Measurements from ENCODE around the gene ASPSCR1. TPM values are rescaled to one million over a fixed set of nuclear protein-coding genes. Genes with fewer than 3 reads are reported as not detected.

Gene ASPSCR1
- total RNA-seq, 1 experiment from 2014 or later = 59.2 TPM

GRCh38 chr17:81932333-81932983 is 45.0 kb upstream of the ASPSCR1 start:
- Mint-ChIP-seq H3K36me3 (ENCODE audit: insufficient read depth, unreplicated experiment) (peaks cover 53% of the 10 kb centered on the region), H3K27me3 (ENCODE audit: insufficient read depth, unreplicated experiment) (no peaks in the 10 kb centered on the region), H3K27ac (ENCODE audit: unreplicated experiment) (peak overlapping the region; percentile 33), H3K4me3 (ENCODE audit: unreplicated experiment) (peak overlapping the region; percentile 35), H3K4me1 (ENCODE audit: low read depth, unreplicated experiment) (peaks cover 7% of the 10 kb centered on the region), H3K9me3 (ENCODE audit: unreplicated experiment) (no peaks in the 10 kb centered on the region)
- H3K27me3 ChIP-seq (replicated peaks; ENCODE audit: control insufficient read depth, insufficient read depth, low read length) = no peaks in the 10 kb centered on the region
- H3K4me1 ChIP-seq = no peaks in the 10 kb centered on the region; the same call in 1 of the 2 replicates
- POLR2A ChIA-PET = no interaction called here
- CTCF ChIA-PET = interaction anchor here (1.1 kb wide), 1 partner anchor 22 kb away, joined by 3 read pairs; no protein-coding TSS in a partner anchor
- BruUV-seq (replicated peaks) = TSS peak; percentile 19
- DNase-seq = no peak
- no peak overlapping the region for H3K4me3 ChIP-seq (ENCODE audit: low read depth, low read length)
- TF ChIP-seq CTCF (IDR thresholded peaks at IDR 0.05; ENCODE audit: insufficient read depth in 1 of 2, low read depth in 1 of 2, low read length in 1 of 2, severe bottlenecking in 1 of 2, unreplicated experiment in 1 of 2) = no peak
- H3K36me3 ChIP-seq (ENCODE audit: control insufficient read depth, insufficient read depth, low read length) = peaks cover 3% of the 10 kb centered on the region; the same call in 1 of the 2 replicates
- intact Hi-C loops (cut with micrococcal nuclease; ENCODE audit: unreplicated experiment) = no loop called here
- no peaks in the 10 kb centered on the region for H3K9me3 ChIP-seq

DNA sequence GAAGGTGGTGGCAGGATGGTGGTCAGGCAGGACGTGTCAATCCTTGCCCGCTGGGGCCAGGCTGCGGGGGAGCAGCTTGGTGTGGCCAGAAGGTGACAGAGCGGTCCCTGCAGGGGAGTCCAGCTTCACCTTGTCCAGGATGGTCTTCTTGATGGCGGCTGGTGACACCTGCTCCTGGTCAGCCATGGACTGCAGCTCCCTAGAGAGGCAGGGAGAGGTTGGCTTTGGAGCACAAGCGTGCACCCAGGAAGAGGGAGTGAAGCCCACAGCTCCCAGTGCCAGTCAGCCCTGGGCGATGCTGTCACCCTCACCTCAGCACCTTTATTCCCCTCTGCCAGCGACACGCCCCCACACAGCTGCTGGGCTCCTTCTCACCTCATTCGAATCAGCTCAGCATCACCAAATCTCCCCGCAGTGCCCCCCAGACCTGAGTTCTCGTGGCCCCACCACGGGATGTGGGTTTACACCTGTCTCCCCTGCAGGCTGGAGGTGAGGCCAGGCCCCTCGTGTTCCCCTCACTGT is 44.2 kb upstream of the ASPSCR1 start:
- no peak for DNase-seq
- POLR2A ChIA-PET = no interaction called here
- H3K4me3 Mint-ChIP-seq (ENCODE audit: unreplicated experiment) = peak overlapping the region; percentile 35
- peak overlapping the region; percentile 1 for H3K27ac Mint-ChIP-seq (ENCODE audit: unreplicated experiment)
- H3K27me3 Mint-ChIP-seq (ENCODE audit: insufficient read depth, unreplicated experiment) = no peaks in the 10 kb centered on the region
- no TSS peak for BruUV-seq (replicated peaks)
- CTCF ChIA-PET = interaction anchor here (1.1 kb wide), 1 partner anchor 21 kb away, joined by 3 read pairs; no protein-coding TSS in a partner anchor
- TF ChIP-seq CTCF (IDR thresholded peaks at IDR 0.05; ENCODE audit: insufficient read depth in 1 of 2, low read depth in 1 of 2, low read length in 1 of 2, severe bottlenecking in 1 of 2, unreplicated experiment in 1 of 2) = no peak
- peaks cover 61% of the 10 kb centered on the region for H3K36me3 Mint-ChIP-seq (ENCODE audit: insufficient read depth, unreplicated experiment)
- peaks cover 3% of the 10 kb centered on the region; the same call in 1 of the 2 replicates for H3K36me3 ChIP-seq (ENCODE audit: control insufficient read depth, insufficient read depth, low read length)
- H3K4me1 Mint-ChIP-seq (ENCODE audit: low read depth, unreplicated experiment) = peaks cover 12% of the 10 kb centered on the region
- no peaks in the 10 kb centered on the region for H3K27me3 ChIP-seq (replicated peaks; ENCODE audit: control insufficient read depth, insufficient read depth, low read length)
- H3K9me3 ChIP-seq = no peaks in the 10 kb centered on the region
- intact Hi-C loops (cut with micrococcal nuclease; ENCODE audit: unreplicated experiment) = no loop called here
- H3K9me3 Mint-ChIP-seq (ENCODE audit: unreplicated experiment) = no peaks in the 10 kb centered on the region
- no peak overlapping the region for H3K4me3 ChIP-seq (ENCODE audit: low read depth, low read length)
- H3K4me1 ChIP-seq = no peaks in the 10 kb centered on the region; the same call in 1 of the 2 replicates

DNA sequence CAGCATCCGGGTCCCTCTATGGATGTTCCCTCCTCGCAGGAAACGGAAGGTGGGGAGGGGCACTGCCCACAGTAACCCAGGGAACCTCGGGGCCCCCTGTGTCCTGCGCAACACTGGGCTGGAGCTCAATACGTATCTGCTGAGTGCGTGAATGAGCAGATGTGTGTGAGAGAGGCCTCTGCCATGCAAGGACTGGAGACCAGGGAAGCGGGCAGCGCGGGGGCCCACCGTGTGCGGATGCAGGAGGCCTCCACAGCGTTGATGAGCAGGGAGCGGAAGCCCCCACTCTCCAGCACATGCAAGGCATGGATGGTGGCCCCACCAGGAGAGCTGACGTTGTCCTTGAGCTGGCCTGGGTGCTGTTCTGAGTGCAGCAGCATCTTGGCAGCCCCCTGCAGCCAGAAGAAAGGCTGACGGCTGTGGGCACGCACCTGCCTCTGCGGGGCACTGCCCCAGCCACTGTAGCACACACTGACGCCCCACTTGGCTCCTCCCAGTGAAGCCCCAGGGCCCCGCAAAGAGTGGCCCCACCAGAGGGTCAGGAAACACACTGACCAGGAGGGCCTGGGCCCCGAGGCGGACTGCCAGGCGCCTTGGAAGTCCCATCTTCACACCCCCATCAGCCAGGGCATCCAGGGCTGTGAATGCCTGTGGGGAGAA is 43.2 kb upstream of the ASPSCR1 start:
- H3K9me3 ChIP-seq = no peaks in the 10 kb centered on the region
- H3K27me3 ChIP-seq (replicated peaks; ENCODE audit: control insufficient read depth, insufficient read depth, low read length) = no peaks in the 10 kb centered on the region
- peaks cover 12% of the 10 kb centered on the region for H3K4me1 Mint-ChIP-seq (ENCODE audit: low read depth, unreplicated experiment)
- intact Hi-C loops (cut with micrococcal nuclease; ENCODE audit: unreplicated experiment) = no loop called here
- peak overlapping the region; percentile 29 for H3K4me3 Mint-ChIP-seq (ENCODE audit: unreplicated experiment)
- BruUV-seq (replicated peaks) = no TSS peak
- POLR2A ChIA-PET = no interaction called here
- no peak overlapping the region for H3K4me3 ChIP-seq (ENCODE audit: low read depth, low read length)
- DNase-seq = no peak
- H3K36me3 Mint-ChIP-seq (ENCODE audit: insufficient read depth, unreplicated experiment) = peaks cover 67% of the 10 kb centered on the region
- no peaks in the 10 kb centered on the region for H3K9me3 Mint-ChIP-seq (ENCODE audit: unreplicated experiment)
- no peaks in the 10 kb centered on the region for H3K4me1 ChIP-seq
- H3K36me3 ChIP-seq (ENCODE audit: control insufficient read depth, insufficient read depth, low read length) = peaks cover 3% of the 10 kb centered on the region; the same call in 1 of the 2 replicates
- peak overlapping the region; percentile 1 for H3K27ac Mint-ChIP-seq (ENCODE audit: unreplicated experiment)
- TF ChIP-seq CTCF (IDR thresholded peaks at IDR 0.05; ENCODE audit: insufficient read depth in 1 of 2, low read depth in 1 of 2, low read length in 1 of 2, severe bottlenecking in 1 of 2, unreplicated experiment in 1 of 2) = no peak
- no peaks in the 10 kb centered on the region for H3K27me3 Mint-ChIP-seq (ENCODE audit: insufficient read depth, unreplicated experiment)
- CTCF ChIA-PET = no interaction called here
